HEK293T (cell line): ENCODE data around the gene FZR1.

Source experiments
- ELF4 ChIP-seq: fragments of 450-650 bp; IDR thresholded peaks from 2 replicates; pipeline ENCODE4 v1.6.1; 2017; ENCODE audit warnings: antibody characterized with exemption
- FOXM1 ChIP-seq: fragments of 450-650 bp; IDR thresholded peaks from 2 replicates; pipeline ENCODE4 v1.6.1; 2017; ENCODE audit warnings: mild to moderate bottlenecking, borderline replicate concordance
- PKNOX1 ChIP-seq: fragments of 450-650 bp; IDR thresholded peaks from 2 replicates; pipeline ENCODE4 v1.6.1; 2016
- SP1 ChIP-seq: fragments of 450-650 bp; IDR thresholded peaks from 2 replicates; pipeline ENCODE4 v1.6.1; 2017
- TARDBP ChIP-seq: fragments of 450-650 bp; IDR thresholded peaks from 2 replicates; pipeline ENCODE4 v1.6.1; 2016

DNA sequence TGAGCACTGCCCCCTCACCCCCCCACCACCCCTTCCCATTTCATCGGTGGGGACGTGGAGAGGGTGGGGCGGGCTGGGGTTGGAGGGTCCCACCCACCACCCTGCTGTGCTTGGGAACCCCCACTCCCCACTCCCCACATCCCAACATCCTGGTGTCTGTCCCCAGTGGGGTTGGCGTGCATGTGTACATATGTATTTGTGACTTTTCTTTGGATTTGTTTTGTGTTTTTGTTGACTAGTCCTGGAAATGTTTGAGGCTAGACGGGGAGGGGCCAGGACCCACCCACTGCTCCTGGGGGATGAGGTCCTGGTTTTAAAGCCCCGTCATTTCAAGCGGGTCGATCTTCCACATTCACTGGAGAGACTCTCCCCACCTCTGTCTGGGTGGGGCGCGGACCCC is 29.9 kb downstream of the FZR1 start:
- TF ChIP-seq TARDBP: no peak
- no peak for TF ChIP-seq SP1
- no peak for TF ChIP-seq FOXM1
- no peak for TF ChIP-seq PKNOX1
- TF ChIP-seq ELF4: no peak
